MM.1S (cell line): ENCODE measurements around the gene GPR183.

Source experiments
- EZH2 ChIP-seq: fragments of 300-600 bp; sonication (generic); optimal IDR thresholded peaks from 2 replicates; pipeline ENCODE3; 2017; ENCODE audit warnings: low read depth, mild to moderate bottlenecking, antibody characterized with exemption, low read length, mixed read lengths
- EZH2phosphoT487 ChIP-seq: fragments of 300-600 bp; sonication (generic); IDR thresholded peaks from 2 replicates; pipeline ENCODE4 v1.6.1; 2018; ENCODE audit warnings: antibody characterized with exemption, low read length
- TF ChIP-seq, protein P1 (sequence below): fragments of 300-600 bp; sonication (generic); IDR thresholded peaks from 2 replicates; pipeline ENCODE4 v1.5.1; 2016; ENCODE audit warnings: antibody characterized with exemption, low read length, mixed read lengths

DNA sequence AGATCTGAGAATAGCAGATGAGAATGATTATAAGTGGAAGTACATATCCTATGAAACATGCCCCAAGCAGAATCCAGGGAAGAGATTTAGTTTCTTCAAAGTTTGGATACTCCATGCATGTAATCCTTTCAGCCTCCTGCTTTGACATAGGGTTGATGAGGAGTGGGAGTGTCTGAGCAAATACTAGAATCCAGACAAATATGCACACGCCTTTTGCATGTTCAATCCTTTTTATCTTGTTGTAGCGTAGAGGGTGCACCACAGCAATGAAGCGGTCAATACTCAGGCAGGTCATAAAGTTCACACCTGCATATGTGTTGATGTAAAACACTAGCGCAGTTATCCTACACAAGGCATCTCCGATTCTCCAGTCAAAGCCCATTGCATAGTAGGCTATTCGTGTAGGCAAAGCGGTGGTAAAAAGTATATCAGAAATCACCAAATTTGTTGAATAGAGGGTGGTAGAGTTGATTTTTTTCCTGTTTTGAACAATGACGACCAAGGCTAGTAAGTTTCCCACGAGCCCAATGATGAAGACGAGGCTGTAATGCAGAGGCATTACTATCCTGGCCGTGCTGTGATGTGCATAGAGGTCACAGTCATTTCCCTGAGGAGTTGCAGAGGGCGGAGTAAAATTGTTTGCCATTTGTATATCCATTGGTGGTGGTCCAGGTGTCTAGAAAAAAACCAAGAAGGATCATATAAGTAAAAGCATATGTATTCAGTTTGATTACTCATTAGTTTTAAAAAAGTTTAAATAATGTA is 11.5 kb downstream of the GPR183 start:
- TF ChIP-seq, protein P1, sequence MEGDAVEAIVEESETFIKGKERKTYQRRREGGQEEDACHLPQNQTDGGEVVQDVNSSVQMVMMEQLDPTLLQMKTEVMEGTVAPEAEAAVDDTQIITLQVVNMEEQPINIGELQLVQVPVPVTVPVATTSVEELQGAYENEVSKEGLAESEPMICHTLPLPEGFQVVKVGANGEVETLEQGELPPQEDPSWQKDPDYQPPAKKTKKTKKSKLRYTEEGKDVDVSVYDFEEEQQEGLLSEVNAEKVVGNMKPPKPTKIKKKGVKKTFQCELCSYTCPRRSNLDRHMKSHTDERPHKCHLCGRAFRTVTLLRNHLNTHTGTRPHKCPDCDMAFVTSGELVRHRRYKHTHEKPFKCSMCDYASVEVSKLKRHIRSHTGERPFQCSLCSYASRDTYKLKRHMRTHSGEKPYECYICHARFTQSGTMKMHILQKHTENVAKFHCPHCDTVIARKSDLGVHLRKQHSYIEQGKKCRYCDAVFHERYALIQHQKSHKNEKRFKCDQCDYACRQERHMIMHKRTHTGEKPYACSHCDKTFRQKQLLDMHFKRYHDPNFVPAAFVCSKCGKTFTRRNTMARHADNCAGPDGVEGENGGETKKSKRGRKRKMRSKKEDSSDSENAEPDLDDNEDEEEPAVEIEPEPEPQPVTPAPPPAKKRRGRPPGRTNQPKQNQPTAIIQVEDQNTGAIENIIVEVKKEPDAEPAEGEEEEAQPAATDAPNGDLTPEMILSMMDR: no peak
- TF ChIP-seq EZH2 (no peak), EZH2phosphoT487 (no peak)
